ENCODE data around the gene PRMT9. TPM values are rescaled to one million over a fixed set of nuclear protein-coding genes. Genes with fewer than 3 reads are reported as not detected.

Gene PRMT9
- total RNA-seq, 4 donors from 2014 or later: 5.2 to 9.1 (median 5.5) TPM

GRCh38 chr4:147691820-147692219, 7.9 kb upstream of the PRMT9 start:
- no peaks in the 10 kb centered on the region for H3K4me1 ChIP-seq
- no peaks in the 10 kb centered on the region for H3K36me3 ChIP-seq
- TF ChIP-seq CTCF (IDR thresholded peaks at IDR 0.05 in 4 of 5, conservative IDR thresholded peaks at IDR 0.05 in 1 of 5) (no peak), POLR2A (IDR thresholded peaks at IDR 0.05) (no peak)
- DNase-seq: no peak
- ATAC-seq: no peak
- no peak overlapping the region for H3K4me3 ChIP-seq
- in situ Hi-C loops (cut with MboI; ENCODE audit: low sequenced_read_pairs in 4 of 4) (no loop called here), intact Hi-C loops (cut with DNase I; ENCODE audit: low total_unique reads) (no loop called here)
- H3K9me3 ChIP-seq: no peaks in the 10 kb centered on the region
- no peak overlapping the region for H3K27ac ChIP-seq
- no peaks in the 10 kb centered on the region for H3K27me3 ChIP-seq

GRCh38 chr4:147689067-147689466, 5.1 kb upstream of the PRMT9 start:
- intact Hi-C loops (cut with DNase I; ENCODE audit: low total_unique reads): no loop called here
- H3K9me3 ChIP-seq: no peaks in the 10 kb centered on the region
- no peak for ATAC-seq

DNA sequence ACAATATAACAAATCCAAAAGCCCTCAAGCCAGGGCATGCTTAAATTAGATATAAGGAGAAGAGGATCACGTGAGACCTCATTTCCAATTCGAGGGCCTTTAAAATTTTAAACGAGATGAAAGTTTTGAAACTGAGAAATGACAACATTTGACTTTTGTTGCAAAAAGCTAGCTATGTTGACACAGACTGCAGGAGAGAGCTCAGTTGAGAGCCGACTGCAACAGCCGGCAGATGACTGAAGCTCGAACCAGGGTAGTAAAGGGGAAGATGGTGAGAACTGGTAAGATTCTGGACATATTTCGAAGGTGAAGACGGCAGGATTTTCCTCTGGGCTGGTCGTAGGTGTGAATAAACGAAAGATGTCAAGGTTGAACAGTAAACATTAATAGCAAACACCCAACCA, 773 bp downstream of the PRMT9 start:
- Histone ChIP-seq H3K9me3 (no peaks in the 10 kb centered on the region), H3K4me3 (peak overlapping the region; percentile 67 to 93 (median 90)), H3K27me3 (no peaks in the 10 kb centered on the region), H3K27ac (peak overlapping the region; percentile 90 to 97 (median 93)), H3K4me1 (peaks cover 19 to 20% of the 10 kb centered on the region in 2 donors), H3K36me3 (no peaks in the 10 kb centered on the region)
- no peak for DNase-seq
- no peak for TF ChIP-seq CTCF (IDR thresholded peaks at IDR 0.05 in 4 of 5, conservative IDR thresholded peaks at IDR 0.05 in 1 of 5)
- TF ChIP-seq POLR2A (IDR thresholded peaks at IDR 0.05): peak in 1 of 2 donors; percentile 29
- in situ Hi-C loops (cut with MboI; ENCODE audit: low sequenced_read_pairs in 4 of 4) (no loop called here), intact Hi-C loops (cut with DNase I; ENCODE audit: low total_unique reads) (loop anchor here (1.0 to 5.0 kb wide), 2 partner anchors 66 to 759 kb away; partner anchors contain the start of genes NR3C2 and TMEM184C)
- peak; percentile 46 to 56 for ATAC-seq

More at GRCh38 chr4:147689067-147689466, 5.1 kb upstream of the PRMT9 start:
- H3K27ac ChIP-seq: no peak overlapping the region
- TF ChIP-seq POLR2A (IDR thresholded peaks at IDR 0.05): no peak
- no peak for TF ChIP-seq CTCF (IDR thresholded peaks at IDR 0.05 in 4 of 5, conservative IDR thresholded peaks at IDR 0.05 in 1 of 5)
- H3K4me1 ChIP-seq: peaks cover 4 to 6% of the 10 kb centered on the region in 2 donors
- no peak overlapping the region for H3K4me3 ChIP-seq
- in situ Hi-C loops (cut with MboI; ENCODE audit: low sequenced_read_pairs in 4 of 4): no loop called here
- DNase-seq: no peak
- no peaks in the 10 kb centered on the region for H3K27me3 ChIP-seq
- H3K36me3 ChIP-seq: no peaks in the 10 kb centered on the region

- in situ Hi-C loops (cut with MboI; ENCODE audit: low sequenced_read_pairs in 4 of 4): no loop called here
- TF ChIP-seq CTCF (IDR thresholded peaks at IDR 0.05 in 4 of 5, conservative IDR thresholded peaks at IDR 0.05 in 1 of 5): no peak
- TF ChIP-seq POLR2A (IDR thresholded peaks at IDR 0.05): no peak
- no peaks in the 10 kb centered on the region for H3K27me3 ChIP-seq
- H3K36me3 ChIP-seq: no peaks in the 10 kb centered on the region
- DNase-seq (no peak), ATAC-seq (no peak)
- H3K4me3 ChIP-seq: peak overlapping the region; percentile 67 to 93 (median 90)
- intact Hi-C loops (cut with DNase I; ENCODE audit: low total_unique reads): loop anchor here (1.0 to 5.0 kb wide), 2 partner anchors 65 to 760 kb away; partner anchors contain the start of genes NR3C2 and TMEM184C
- peaks cover 19 to 20% of the 10 kb centered on the region in 2 donors for H3K4me1 ChIP-seq
- no peaks in the 10 kb centered on the region for H3K9me3 ChIP-seq
- peak overlapping the region; percentile 90 to 97 (median 93) for H3K27ac ChIP-seq
Observed at GRCh38 chr4:147682755-147683154, 1.2 kb downstream of the PRMT9 start.
